Measurements from ENCODE around the gene LBH. TPM values are rescaled to one million over a fixed set of nuclear protein-coding genes. Genes with fewer than 3 reads are reported as not detected.

The LBH gene
- total RNA-seq, 1 donor from 2014 or later = 19.8 TPM

DNA sequence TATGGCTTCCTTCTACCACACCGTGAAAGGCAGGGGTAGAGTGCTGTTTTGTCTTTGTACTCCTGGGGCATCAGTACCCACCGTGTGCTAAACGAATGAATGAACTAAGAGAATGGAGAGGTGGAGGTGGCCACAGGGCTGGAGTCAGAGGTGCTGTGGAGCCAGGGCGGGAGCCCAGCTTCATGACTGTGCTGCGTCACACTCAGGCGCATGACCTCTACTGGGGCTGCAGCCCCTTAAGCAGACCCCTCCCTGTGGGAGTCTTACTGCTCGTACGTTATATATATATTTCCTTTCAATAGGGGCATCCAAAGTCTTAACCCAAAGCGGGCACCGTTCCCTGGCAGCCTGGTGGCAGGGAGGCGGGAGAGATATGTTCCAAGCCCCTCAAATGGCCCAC lies 18.0 kb upstream of the LBH start:
- ATAC-seq (no peak), DNase-seq (ENCODE audit: low spot score) (no peak)
- intact Hi-C loops (cut with DNase I) = no loop called here

DNA sequence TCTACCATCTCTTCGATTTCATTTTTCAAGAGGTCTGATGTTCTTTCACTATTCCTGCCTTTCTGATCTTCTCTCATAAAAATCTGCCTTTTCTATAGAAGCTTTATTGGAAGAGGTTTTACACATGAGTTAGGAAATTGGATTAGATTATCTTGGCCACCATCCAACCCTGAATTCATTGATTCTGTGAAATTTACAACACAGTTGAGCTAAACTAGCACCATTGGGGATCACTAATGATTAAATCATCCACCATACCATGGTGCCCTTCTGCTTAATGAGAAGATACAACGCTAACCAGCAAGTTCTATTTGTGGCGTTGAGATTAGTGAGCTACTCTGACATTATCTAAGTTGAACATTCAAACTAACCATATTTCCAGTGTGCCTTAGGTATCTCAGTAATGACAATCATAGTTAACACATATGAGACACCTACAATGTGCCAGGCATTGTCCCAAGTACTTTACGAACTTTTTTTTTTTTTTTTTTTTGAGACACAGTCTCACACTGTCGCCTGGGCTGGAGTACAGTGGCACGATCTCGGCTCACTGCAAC lies 17.3 kb upstream of the LBH start:
- intact Hi-C loops (cut with DNase I) = no loop called here

DNA sequence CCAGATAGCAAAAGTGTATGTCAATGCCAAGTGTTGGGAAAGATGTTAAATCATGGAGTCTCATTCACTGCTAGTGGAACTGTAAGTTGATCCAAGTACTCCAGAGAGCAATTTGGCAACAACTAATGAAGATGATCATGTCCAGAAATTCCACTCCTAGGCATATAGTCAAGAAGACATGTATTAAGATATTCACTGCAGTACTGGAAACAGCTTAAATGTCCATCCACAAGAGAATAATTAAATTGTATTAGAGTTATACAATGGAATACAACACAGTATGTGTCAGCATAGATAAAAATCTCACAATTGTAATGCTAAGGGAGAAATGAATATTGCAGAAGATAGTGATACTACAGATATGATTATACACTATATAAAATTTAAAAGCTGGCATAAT lies 15.2 kb upstream of the LBH start:
- no peak for DNase-seq (ENCODE audit: low spot score)

More for the DNA sequence above, 17.3 kb upstream of the LBH start:
- ATAC-seq (no peak), DNase-seq (ENCODE audit: low spot score) (no peak)

DNA sequence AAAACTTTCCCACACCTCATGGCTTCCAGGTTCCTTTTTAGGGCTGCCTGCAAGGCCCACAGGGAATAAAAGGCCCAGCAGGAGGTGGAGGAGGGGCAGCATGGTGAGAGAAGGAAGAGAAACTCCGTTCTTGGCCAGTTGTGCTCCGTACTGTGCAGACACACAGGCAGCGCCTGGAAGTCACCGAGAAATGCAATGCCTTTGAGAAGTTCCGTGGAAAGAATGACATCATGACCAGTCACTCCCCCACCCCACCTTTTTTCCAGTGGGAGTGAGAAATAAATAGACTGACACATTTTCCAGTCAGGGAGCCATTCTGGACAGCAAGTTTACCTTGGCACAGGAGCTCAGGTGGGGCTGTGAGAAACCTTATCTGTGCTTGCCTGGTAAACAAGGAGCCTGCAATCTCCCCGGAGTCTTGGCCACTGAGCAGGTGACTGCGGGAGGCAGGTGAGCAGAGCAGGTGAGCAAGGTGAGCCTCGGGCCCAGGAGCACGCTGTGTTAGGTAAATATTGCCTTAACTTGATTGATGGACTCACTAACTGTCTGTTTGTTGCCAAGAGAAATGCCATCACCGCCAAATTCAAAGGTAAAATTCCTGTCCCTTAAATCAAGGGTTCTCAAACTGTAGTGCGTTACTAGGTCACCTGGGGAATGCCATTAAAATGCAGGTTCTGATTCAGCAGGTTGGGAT lies 13.5 kb upstream of the LBH start:
- intact Hi-C loops (cut with DNase I) = no loop called here
- DNase-seq (ENCODE audit: low spot score) = no peak

More for the DNA sequence above, 15.2 kb upstream of the LBH start:
- intact Hi-C loops (cut with DNase I) = no loop called here
- ATAC-seq = peak; percentile 83

DNA sequence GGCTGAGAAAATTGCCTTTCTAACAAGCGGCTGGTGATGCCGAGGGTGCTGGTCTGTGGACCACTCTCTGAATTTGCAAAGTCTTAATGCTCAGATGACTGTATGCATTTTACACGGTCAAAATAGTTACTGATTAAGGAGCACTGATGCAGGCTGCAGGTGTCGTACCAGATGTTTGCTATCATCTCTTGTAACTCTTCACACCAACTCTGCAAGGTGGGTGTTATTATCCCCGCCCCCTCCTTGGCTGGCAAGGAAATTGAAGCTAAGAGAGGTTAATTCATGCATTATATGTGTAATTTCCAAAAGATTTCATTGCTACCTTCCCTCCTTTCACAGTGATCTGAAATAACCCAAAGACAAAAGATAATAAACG lies 13.0 kb upstream of the LBH start:
- intact Hi-C loops (cut with DNase I) = no loop called here
- ATAC-seq (no peak), DNase-seq (ENCODE audit: low spot score) (no peak)

More for the DNA sequence above, 13.5 kb upstream of the LBH start:
- ATAC-seq = peak; percentile 35

DNA sequence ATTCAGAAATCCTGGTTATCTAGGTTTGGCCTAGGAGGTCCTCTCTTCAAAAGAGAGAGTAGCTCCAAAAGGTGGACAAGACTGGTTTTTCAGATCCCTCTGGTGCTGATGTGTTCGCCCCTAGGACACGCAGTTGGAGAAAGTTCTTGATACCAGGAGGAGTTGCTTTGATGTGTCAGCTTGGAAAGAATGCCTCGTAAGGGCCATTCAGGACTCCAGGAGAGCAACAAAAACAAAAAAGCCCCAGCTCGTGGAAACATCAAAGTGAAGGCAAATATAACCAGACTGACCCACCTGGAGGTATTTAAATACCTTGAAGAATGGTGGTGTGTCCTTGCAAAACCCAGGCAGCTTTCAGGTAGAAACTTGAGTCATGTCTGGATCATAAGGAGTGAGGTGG lies 12.5 kb upstream of the LBH start:
- ATAC-seq = no peak
- DNase-seq (ENCODE audit: low spot score) = no peak
- intact Hi-C loops (cut with DNase I) = no loop called here

DNA sequence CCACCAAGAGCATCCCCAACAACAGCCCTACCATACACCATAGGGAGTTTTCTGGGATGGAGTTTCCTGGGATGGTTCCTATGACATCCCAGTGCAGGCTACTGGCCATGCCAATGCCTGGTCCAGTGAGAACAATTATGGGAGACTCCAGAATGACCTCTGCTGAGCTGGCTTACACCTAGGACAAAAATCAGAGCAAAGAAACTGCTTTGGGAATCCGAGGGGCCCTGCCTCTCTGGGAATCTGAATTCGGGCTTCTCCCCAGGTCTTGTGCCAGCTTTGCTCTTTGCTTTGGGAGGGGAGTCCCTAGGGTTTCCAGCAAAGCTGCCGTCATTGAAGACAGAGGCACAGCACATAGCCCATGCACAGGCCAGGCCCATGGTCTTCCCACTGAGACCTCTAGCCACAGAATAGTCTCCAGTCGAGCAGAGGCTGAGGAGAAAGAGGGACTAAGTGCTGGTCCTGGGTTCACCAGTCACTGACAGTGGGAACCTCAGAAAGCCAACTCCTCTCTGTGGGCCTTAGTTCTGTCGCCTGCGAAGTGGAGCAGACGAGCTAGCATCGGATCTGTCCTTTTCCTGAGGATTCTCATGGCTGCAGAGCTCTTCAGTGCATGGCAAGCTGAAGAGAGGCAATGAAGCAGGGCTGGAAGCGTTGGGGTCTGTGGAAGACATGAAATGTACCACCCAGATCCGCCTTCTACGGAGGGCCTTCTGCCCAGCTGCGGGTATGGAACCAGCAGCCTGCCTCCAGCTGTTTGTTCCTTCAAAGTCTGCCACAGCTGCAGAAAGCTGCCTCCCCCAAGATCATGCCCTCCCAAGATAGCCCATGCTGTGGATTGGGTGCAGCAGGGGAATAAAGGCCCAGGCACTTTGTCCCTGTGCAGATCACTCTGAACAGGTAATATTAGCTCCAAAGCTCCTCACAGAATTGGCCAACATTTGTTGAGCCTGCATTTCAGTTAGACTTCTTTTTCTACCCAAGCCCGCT lies 11.2 kb upstream of the LBH start:
- intact Hi-C loops (cut with DNase I) = no loop called here
- DNase-seq (ENCODE audit: low spot score) (no peak), ATAC-seq (no peak)

DNA sequence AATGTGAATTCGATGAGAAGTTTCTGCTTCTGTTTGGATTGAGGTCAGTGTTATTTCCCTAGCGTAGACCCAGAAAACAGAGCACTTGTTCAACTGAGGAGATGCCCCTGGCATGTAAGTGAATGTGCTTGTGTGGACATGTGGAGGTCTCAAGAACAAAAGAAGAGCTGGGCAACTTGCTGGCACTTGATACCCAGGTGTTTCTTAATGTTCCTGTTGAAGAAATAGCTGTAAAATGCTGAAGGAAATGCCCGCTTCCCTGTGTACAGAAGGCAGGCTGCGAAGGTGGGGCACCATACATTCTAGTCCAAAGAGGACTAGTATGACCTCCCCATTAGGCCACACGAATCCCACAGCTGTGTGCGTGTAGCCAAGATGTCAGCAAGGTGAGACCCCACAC lies 9.8 kb upstream of the LBH start:
- no peak for DNase-seq (ENCODE audit: low spot score)
- intact Hi-C loops (cut with DNase I) = no loop called here
- no peak for ATAC-seq

DNA sequence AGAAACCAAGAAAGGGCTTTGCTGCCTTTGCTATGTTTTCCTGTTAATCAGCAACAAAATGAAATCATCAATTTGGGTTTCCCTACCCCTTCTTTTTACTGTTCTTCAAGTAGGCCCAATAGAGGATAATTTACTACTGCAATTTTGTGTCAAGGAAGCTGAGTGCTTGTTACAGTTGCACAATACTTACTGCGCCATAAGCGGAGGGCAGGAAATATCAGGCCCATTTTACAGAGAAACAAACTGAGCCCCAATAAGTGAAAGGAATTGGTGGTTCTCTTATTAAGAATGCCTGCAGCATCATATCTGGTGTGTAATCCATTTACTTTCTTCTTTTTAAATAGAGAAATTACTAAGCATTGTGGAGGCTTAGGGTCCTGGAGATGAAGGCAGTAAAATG lies 9.3 kb upstream of the LBH start:
- no peak for DNase-seq (ENCODE audit: low spot score)
- intact Hi-C loops (cut with DNase I) = no loop called here
- no peak for ATAC-seq

DNA sequence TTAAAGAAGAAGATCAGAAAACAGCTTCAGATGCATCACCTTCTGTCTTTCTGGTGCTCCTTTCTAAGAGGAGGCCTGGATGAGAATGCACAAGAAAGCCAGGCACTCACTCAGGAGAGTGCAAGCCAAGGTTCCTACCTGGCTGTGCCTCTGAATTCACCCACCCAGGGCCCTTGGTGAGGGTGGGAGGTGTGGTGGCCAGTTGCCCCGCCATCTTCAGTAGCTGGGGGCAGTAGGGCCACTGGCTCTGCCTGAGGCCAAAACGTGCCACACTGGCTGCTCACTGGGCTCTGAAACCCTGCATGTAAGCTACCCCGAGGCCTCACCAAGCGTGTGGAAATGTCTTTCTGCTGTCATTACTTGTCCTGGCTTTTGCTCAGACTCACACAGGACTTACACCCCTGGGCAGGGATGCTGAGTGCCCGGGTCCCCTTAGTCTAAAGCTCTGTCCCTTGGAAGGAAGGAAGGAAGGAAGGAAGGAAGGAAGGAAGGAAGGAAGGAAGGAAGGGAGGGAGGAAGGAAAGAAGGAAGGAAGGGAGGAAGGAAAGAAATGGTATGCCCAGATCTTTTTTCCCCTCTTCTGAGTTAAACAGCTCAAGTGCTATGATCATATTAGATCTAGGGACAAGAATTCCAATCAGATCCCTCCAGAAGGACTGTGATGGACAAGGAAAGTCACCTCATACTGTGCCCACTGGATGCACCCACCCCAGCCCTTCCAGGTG lies 8.5 kb upstream of the LBH start:
- intact Hi-C loops (cut with DNase I) = no loop called here
- DNase-seq (ENCODE audit: low spot score) = no peak
- ATAC-seq = no peak

DNA sequence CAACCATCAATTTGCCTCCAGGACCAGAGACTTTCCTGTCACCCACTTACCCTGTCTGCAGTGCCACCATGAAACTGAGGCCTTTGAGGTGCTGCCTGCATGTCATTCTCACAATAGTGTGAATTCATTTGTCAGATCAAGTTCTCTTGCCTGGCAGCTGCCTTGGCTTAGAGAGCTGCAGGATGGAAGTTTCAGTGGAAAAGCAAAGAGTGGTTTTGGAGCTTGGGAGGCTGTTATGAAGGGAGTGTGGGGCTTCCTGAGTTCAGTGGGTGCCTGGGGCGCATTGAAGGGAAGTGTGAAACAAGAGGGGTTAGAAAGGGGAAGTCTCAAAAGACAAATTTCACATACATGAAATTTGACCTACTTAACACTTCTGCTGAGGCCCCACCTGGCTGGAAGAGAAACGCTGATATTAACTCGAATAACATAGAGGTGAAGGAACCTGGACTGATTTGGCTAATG lies 7.9 kb upstream of the LBH start:
- no peak for ATAC-seq
- intact Hi-C loops (cut with DNase I) = no loop called here
- DNase-seq (ENCODE audit: low spot score) = no peak

DNA sequence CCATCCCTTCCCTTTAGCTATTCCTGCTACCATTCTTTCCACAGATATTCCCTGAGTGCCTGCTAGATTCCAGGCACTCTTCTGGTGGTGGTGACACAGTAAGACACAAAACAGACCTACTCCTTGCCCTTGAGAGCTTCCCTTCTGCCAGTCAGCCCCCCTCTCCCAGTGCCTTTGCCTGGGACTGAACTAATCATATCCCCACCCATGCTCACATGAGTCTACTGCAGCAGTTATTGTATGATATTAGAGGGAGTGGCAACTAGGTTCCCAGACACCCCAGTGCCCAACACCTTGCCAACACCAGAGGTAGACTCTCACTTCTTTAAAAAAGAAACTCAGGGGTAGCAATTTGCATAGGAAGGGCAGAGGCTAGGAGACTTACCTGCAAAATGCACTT lies 7.2 kb upstream of the LBH start:
- intact Hi-C loops (cut with DNase I) = no loop called here
- DNase-seq (ENCODE audit: low spot score) = no peak
- no peak for ATAC-seq

DNA sequence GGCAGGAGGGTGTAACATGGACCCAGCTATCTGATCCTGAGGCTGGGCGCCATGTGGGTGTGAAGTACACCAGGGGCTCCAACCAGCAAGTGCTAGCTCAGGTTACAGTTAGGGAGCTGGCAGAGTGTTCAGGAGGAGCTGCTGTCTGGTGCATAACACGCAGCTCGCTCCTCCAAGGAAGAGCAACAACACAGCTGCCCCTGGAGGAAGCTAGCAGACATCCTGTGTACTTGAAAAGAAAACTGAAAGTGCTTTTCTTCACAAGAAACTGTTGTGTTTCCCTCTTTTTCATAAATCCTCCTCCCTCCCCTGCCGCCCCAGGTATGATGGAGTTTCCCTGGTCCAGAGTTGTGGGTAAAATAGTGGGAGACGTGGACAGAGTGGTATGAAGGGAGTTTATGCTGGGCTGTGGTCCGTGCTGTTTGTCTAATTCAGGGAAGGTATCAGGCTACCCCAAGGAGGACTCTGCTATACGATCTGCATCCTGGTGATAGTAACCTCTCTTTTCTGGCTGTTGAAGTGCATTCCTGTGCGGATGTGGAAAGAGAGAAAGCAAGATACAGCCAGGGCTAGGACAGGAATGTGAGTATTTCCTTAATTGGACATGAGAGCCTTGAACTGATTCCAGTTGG lies 6.1 kb upstream of the LBH start:
- intact Hi-C loops (cut with DNase I) = no loop called here
- DNase-seq (ENCODE audit: low spot score) (no peak), ATAC-seq (peak; percentile 86)

DNA sequence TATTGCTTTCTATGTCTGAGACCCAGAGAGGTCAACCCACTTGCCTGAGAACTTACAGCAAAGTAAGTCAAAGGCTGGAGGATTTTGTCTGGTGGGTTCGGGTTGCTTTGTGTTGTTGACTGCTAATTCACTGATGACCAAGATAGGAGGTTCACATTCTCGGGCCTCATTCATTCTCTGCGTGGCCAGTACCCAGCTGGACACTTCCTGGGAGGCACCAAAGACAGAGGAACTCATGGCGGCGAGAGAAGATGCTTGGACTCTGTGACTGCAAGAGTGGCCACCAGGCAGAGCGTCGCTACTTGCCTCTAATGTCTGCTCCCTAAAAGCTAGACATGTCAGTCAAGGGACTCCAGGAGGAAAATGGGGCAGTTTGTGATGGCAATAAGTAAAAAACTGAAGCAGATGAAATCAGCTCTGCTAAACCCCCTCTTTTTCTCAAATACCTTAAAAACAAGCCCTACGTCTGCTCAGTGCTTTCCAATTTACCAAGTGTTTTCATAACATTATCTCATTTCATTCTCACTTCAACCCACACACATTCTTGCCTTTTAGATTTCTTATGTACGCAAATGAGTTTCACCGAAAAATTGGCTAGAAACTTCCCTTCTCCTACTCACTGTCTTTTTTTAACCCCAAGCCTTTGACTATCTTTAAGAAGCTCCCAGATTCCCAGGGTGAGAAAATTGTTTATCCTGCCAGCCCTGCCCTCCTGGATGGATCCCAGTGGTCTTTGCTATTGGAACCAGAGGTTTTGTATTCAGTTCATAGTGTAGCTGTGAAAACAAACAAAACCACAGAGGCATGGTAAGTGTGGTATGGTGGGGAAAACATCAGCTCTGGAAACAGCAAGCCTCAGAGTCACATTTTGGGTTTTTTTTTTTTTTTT lies 4.9 kb upstream of the LBH start:
- no peak for DNase-seq (ENCODE audit: low spot score)
- no peak for ATAC-seq
- intact Hi-C loops (cut with DNase I) = no loop called here

DNA sequence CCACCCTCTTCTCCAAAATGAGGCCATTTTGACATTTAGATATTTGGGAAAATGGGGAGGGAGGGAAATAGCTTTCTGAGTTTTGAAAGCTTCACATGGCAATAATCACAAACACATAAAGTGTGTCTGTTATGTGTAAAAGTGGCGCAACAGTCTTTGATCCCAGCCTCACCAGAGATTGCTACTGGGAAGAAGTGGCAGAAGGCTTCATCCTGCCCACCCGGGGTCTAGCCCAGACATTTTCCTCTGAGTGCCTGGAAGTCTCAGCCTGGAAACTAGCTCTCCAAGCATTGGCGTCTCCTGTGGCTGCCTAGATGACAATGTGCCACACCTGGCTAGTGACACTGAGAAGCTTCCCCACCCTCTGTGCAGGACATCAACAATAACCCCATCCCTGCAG lies 1.7 kb upstream of the LBH start:
- ATAC-seq (no peak), DNase-seq (ENCODE audit: low spot score) (no peak)
- intact Hi-C loops (cut with DNase I) = no loop called here

DNA sequence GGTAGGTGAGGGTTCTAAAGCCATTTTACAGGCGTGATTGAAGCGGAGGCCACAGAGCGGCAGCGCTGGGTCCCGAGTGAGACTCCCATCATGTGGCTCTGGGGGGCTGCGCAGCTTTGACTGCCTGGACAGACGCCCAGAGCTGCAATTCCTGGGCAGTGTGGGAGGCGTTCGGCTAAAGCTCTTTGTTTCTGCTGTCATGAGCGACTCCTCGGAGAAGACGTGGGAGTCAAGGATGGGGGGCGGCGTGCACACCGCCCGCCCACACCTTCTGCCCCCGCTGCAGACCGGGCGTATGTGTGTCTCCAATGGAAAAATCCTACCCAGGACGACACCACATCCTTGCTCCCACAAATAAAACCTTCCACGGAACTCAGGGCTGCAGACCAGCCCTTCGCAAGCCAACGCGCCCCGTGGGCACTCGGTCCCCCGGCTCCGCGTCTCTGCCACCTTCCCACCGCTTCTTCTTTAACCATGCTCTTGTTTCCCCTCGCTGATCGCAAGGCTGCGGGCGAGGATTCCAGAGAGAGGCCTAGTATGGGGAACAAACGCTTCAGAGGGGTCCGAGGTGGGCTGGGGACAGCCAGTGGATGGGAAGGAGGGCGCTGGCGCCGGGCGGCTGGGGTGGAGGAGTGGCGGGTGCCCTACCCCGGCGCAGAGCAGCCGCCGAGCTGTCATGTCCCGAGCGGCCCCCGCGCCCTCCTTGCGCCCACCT lies 680 bp upstream of the LBH start:
- DNase-seq (ENCODE audit: low spot score) (peak; percentile 62), ATAC-seq (peak; percentile 9)
- intact Hi-C loops (cut with DNase I) = no loop called here
